Measurements from ENCODE around the gene GPR158. TPM values are rescaled to one million over a fixed set of nuclear protein-coding genes. Genes with fewer than 3 reads are reported as not detected.

GPR158 gene
- total and polyA plus RNA-seq, 4 donors: 0.03 to 0.08 TPM; not detected in 2

DNA sequence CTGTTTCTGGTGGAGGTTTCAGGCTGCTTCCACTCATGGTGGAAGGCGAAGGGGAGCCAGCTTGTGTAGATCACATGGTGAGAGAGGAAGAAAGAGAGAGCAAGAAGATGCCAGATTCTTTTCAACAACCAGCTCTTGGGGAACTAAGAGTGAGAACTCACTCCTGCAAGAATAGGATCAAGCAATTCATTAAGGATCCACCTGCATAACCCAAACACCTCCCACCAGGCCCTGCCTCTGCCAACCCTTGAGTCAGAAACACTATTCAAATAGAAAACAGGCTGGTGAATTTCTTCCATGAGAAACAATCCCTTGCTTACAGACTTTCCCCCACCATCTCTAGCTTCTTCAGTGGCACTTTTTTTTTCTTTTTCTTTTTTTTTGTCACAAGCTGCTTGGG, 317.2 kb downstream of the GPR158 start:
- Histone ChIP-seq H3K4me3 (ENCODE audit: low read depth in 1 of 3, low read length in 3 of 3) (no peak overlapping the region), H3K4me1 (ENCODE audit: control insufficient read depth in 4 of 4, insufficient read depth in 4 of 4, low read length in 3 of 4) (no peaks in the 10 kb centered on the region), H3K9ac (ENCODE audit: low read depth in 1 of 2, low read length in 2 of 2) (no peak overlapping the region), H3K27me3 (ENCODE audit: control insufficient read depth in 4 of 4, insufficient read depth in 4 of 4, low read length in 3 of 4) (no peaks in the 10 kb centered on the region), H3K36me3 (ENCODE audit: control insufficient read depth in 4 of 4, insufficient read depth in 3 of 4, low read depth in 1 of 4, low read length in 3 of 4) (no peaks in the 10 kb centered on the region), H3K9me3 (ENCODE audit: control insufficient read depth in 4 of 4, low read length in 3 of 4) (no peaks in the 10 kb centered on the region), H3K27ac (ENCODE audit: low read depth in 1 of 2, low read length in 2 of 2) (no peak overlapping the region)
- no peak for DNase-seq (ENCODE audit: low spot score)
- TF ChIP-seq, protein P1, sequence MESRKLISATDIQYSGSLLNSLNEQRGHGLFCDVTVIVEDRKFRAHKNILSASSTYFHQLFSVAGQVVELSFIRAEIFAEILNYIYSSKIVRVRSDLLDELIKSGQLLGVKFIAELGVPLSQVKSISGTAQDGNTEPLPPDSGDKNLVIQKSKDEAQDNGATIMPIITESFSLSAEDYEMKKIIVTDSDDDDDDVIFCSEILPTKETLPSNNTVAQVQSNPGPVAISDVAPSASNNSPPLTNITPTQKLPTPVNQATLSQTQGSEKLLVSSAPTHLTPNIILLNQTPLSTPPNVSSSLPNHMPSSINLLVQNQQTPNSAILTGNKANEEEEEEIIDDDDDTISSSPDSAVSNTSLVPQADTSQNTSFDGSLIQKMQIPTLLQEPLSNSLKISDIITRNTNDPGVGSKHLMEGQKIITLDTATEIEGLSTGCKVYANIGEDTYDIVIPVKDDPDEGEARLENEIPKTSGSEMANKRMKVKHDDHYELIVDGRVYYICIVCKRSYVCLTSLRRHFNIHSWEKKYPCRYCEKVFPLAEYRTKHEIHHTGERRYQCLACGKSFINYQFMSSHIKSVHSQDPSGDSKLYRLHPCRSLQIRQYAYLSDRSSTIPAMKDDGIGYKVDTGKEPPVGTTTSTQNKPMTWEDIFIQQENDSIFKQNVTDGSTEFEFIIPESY (IDR thresholded peaks at IDR 0.05): no peak
- TF ChIP-seq GABPA (IDR thresholded peaks at IDR 0.05 in 1 of 2, conservative IDR thresholded peaks at IDR 0.05 in 1 of 2) (no peak), RXRA (IDR thresholded peaks at IDR 0.05) (no peak), RAD21 (IDR thresholded peaks at IDR 0.05) (no peak), YY1 (IDR thresholded peaks at IDR 0.05) (no peak), HNF4A (conservative IDR thresholded peaks at IDR 0.05) (no peak), SP1 (IDR thresholded peaks at IDR 0.05) (no peak), FOXA1 (IDR thresholded peaks at IDR 0.05) (no peak), TAF1 (conservative IDR thresholded peaks at IDR 0.05) (no peak), NR2F2 (IDR thresholded peaks at IDR 0.05) (no peak), EGR1 (IDR thresholded peaks at IDR 0.05; ENCODE audit: low read depth in 2 of 2) (no peak), HNF4G (IDR thresholded peaks at IDR 0.05) (no peak), JUND (IDR thresholded peaks at IDR 0.05) (no peak), FOXA2 (IDR thresholded peaks at IDR 0.05) (no peak)
- TF ChIP-seq, protein P2, sequence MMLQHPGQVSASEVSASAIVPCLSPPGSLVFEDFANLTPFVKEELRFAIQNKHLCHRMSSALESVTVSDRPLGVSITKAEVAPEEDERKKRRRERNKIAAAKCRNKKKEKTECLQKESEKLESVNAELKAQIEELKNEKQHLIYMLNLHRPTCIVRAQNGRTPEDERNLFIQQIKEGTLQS (IDR thresholded peaks at IDR 0.05): no peak
- TF ChIP-seq, protein P3, sequence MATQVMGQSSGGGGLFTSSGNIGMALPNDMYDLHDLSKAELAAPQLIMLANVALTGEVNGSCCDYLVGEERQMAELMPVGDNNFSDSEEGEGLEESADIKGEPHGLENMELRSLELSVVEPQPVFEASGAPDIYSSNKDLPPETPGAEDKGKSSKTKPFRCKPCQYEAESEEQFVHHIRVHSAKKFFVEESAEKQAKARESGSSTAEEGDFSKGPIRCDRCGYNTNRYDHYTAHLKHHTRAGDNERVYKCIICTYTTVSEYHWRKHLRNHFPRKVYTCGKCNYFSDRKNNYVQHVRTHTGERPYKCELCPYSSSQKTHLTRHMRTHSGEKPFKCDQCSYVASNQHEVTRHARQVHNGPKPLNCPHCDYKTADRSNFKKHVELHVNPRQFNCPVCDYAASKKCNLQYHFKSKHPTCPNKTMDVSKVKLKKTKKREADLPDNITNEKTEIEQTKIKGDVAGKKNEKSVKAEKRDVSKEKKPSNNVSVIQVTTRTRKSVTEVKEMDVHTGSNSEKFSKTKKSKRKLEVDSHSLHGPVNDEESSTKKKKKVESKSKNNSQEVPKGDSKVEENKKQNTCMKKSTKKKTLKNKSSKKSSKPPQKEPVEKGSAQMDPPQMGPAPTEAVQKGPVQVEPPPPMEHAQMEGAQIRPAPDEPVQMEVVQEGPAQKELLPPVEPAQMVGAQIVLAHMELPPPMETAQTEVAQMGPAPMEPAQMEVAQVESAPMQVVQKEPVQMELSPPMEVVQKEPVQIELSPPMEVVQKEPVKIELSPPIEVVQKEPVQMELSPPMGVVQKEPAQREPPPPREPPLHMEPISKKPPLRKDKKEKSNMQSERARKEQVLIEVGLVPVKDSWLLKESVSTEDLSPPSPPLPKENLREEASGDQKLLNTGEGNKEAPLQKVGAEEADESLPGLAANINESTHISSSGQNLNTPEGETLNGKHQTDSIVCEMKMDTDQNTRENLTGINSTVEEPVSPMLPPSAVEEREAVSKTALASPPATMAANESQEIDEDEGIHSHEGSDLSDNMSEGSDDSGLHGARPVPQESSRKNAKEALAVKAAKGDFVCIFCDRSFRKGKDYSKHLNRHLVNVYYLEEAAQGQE (IDR thresholded peaks at IDR 0.05): no peak
- TF ChIP-seq, protein P4, sequence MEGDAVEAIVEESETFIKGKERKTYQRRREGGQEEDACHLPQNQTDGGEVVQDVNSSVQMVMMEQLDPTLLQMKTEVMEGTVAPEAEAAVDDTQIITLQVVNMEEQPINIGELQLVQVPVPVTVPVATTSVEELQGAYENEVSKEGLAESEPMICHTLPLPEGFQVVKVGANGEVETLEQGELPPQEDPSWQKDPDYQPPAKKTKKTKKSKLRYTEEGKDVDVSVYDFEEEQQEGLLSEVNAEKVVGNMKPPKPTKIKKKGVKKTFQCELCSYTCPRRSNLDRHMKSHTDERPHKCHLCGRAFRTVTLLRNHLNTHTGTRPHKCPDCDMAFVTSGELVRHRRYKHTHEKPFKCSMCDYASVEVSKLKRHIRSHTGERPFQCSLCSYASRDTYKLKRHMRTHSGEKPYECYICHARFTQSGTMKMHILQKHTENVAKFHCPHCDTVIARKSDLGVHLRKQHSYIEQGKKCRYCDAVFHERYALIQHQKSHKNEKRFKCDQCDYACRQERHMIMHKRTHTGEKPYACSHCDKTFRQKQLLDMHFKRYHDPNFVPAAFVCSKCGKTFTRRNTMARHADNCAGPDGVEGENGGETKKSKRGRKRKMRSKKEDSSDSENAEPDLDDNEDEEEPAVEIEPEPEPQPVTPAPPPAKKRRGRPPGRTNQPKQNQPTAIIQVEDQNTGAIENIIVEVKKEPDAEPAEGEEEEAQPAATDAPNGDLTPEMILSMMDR (IDR thresholded peaks at IDR 0.05; ENCODE audit: low read depth, low read length, missing input control): no peak
- TF ChIP-seq, protein P5, sequence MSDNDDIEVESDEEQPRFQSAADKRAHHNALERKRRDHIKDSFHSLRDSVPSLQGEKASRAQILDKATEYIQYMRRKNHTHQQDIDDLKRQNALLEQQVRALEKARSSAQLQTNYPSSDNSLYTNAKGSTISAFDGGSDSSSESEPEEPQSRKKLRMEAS (IDR thresholded peaks at IDR 0.05): no peak
- 75% methylated on average over 1 of the region's 1 CpG for WGBS
